ENCODE results near the gene ARHGEF11. TPM values are rescaled to one million over a fixed set of nuclear protein-coding genes. Genes with fewer than 3 reads are reported as not detected.

Gene ARHGEF11
- total and polyA plus RNA-seq, 9 of the 15 experiments (the other 6 are each of a cell fraction or from before 2014, with no cell fraction given) = 0.14 to 15.5 (median 9.0) TPM

GRCh38 chr1:157004327-157004726, 41.2 kb downstream of the ARHGEF11 start (continued):
- no peak for TF ChIP-seq PCBP2 (IDR thresholded peaks at IDR 0.05; ENCODE audit: low read depth, low read length, poor library complexity, severe bottlenecking)

- ChIA-PET CTCF (ENCODE audit: low intra/inter-chr PET ratio) (no interaction called here), POLR2A (no interaction called here)
- no peak for DNase-seq (ENCODE audit: extremely low read depth in 1 of 4, low spot score in 3 of 4)
- Histone ChIP-seq H3K4me1 (replicated peaks in 1 of 2; ENCODE audit: control insufficient read depth in 2 of 2, insufficient read depth in 2 of 2, low read length in 2 of 2) (peaks cover 16 to 24% of the 10 kb centered on the region in 2 experiments), H3K79me2 (ENCODE audit: control insufficient read depth, insufficient read depth, low read length) (peaks cover 4% of the 10 kb centered on the region; the same call in 1 of the 3 replicates), H3K4me3 (no peak overlapping the region), H3K9me1 (ENCODE audit: control insufficient read depth, insufficient read depth, low read length) (no peaks in the 10 kb centered on the region), H3K9me3 (replicated peaks; ENCODE audit: control insufficient read depth, insufficient read depth, low read depth, low read length) (no peaks in the 10 kb centered on the region), H3K27me3 (ENCODE audit: control insufficient read depth in 2 of 2, insufficient read depth in 2 of 2, low read length in 2 of 2) (no peaks in the 10 kb centered on the region), H2AFZ (ENCODE audit: low read depth, low read length) (no peak overlapping the region), H4K20me1 (replicated peaks; ENCODE audit: control insufficient read depth, insufficient read depth, low read length) (no peaks in the 10 kb centered on the region), H3K27ac (ENCODE audit: extremely low read depth, low read depth, low read length) (no peak overlapping the region), H3K4me2 (ENCODE audit: insufficient read depth, low read length) (no peak overlapping the region), H3K36me3 (ENCODE audit: control insufficient read depth, insufficient read depth, low read length) (no peaks in the 10 kb centered on the region), H3K9ac (ENCODE audit: insufficient read depth in 1 of 2, low read depth in 2 of 2, low read length in 2 of 2) (no peak overlapping the region)
- intact Hi-C loops (cut with micrococcal nuclease) = loop anchor here (1.0 kb wide), 1 partner anchor 42 kb away; no protein-coding TSS in a partner anchor
- 100% methylated on average over 1 of the region's 1 CpG for WGBS (ENCODE audit: insufficient coverage, low coverage, missing lambda C conversion rate)
- in situ Hi-C loops (cut with MboI) = no loop called here
- no peak for FAIRE-seq
- ATAC-seq = no peak
- no TSS peak for BruUV-seq (replicated peaks)
- TF ChIP-seq GABPB2 (CRISPR knock-in tag; conservative IDR thresholded peaks at IDR 0.05) = no peak
- TF ChIP-seq POLR3A (IDR thresholded peaks at IDR 0.05; ENCODE audit: borderline replicate concordance, extremely low read depth, insufficient read depth, insufficient read length) = no peak
- no peak for TF ChIP-seq SMARCA4 (IDR thresholded peaks at IDR 0.05)
- no peak for TF ChIP-seq GATA2 (CRISPR knock-in tag; IDR thresholded peaks at IDR 0.05)
Observed at GRCh38 chr1:157001304-157001703, 44.2 kb downstream of the ARHGEF11 start.

All from K562 (cell line).